NCI-H2171 (cell line): ENCODE data around the gene MARVELD3.
"Not testable (repeated sequence)": the region's sequence is repeated elsewhere in the genome, so short reads cannot be mapped to it uniquely, and the experiment has no call there.

Experiments
- DNase-seq: peaks from one replicate; lab custom pipeline; 2025; lab: John Stamatoyannopoulos, UW

MARVELD3 gene

GRCh38 chr16:71626018-71626857 is at the start of gene MARVELD3:
Gene MARVELD3, plus strand, starts transcription at chr16:71626184. Its CDS starts 46 bp downstream, at chr16:71626230.
- peak; percentile 68 for DNase-seq

GRCh38 chr16:71576971-71577370 is 49.0 kb upstream of the MARVELD3 start, which contains the start of gene TAT:
Gene TAT, minus strand, starts transcription at chr16:71577092. Its CDS starts 677 bp downstream, at chr16:71576415.
- no peak for DNase-seq

- not testable (repeated sequence) for DNase-seq
Measured at GRCh38 chr16:71582553-71582848, 43.5 kb upstream of the MARVELD3 start.

- DNase-seq, result no peak
Measured at GRCh38 chr16:71584543-71585317, 41.3 kb upstream of the MARVELD3 start.

GRCh38 chr16:71585318-71585703 is 40.7 kb upstream of the MARVELD3 start:
- DNase-seq, result no peak

- not testable (repeated sequence) for DNase-seq
Measured at GRCh38 chr16:71589334-71589733, 36.6 kb upstream of the MARVELD3 start.

- DNase-seq, result not testable (repeated sequence)
Measured at GRCh38 chr16:71590071-71590470, 35.9 kb upstream of the MARVELD3 start.

GRCh38 chr16:71590584-71590983 is 35.4 kb upstream of the MARVELD3 start:
- no peak for DNase-seq

- DNase-seq, result no peak
Measured at GRCh38 chr16:71591917-71592316, 34.1 kb upstream of the MARVELD3 start.

- no peak for DNase-seq
Measured at GRCh38 chr16:71593048-71593999, 32.7 kb upstream of the MARVELD3 start.

GRCh38 chr16:71594000-71594646 is 31.9 kb upstream of the MARVELD3 start:
- no peak for DNase-seq

GRCh38 chr16:71595340-71595826 is 30.6 kb upstream of the MARVELD3 start:
- not testable (repeated sequence) for DNase-seq

- not testable (repeated sequence) for DNase-seq
Measured at GRCh38 chr16:71598426-71598825, 27.6 kb upstream of the MARVELD3 start.

- DNase-seq, result no peak
Measured at GRCh38 chr16:71600822-71601221, 25.2 kb upstream of the MARVELD3 start.

- DNase-seq, result no peak
Measured at GRCh38 chr16:71609066-71609465, 16.9 kb upstream of the MARVELD3 start.

GRCh38 chr16:71610447-71610846 is 15.5 kb upstream of the MARVELD3 start:
- no peak for DNase-seq

GRCh38 chr16:71610936-71611871 is 14.8 kb upstream of the MARVELD3 start:
- DNase-seq, result peak; percentile 18

- DNase-seq, result not testable (repeated sequence)
Measured at GRCh38 chr16:71614956-71615355, 11.0 kb upstream of the MARVELD3 start.

GRCh38 chr16:71618429-71618828 is 7.6 kb upstream of the MARVELD3 start:
- DNase-seq, result no peak

GRCh38 chr16:71622088-71622487 is 3.9 kb upstream of the MARVELD3 start:
- DNase-seq, result no peak
